ENCODE measurements around the gene ATP13A1.
"Not testable (repeated sequence)": the region's sequence is repeated elsewhere in the genome, so short reads cannot be mapped to it uniquely, and the experiment has no call there.

The ATP13A1 gene

DNA sequence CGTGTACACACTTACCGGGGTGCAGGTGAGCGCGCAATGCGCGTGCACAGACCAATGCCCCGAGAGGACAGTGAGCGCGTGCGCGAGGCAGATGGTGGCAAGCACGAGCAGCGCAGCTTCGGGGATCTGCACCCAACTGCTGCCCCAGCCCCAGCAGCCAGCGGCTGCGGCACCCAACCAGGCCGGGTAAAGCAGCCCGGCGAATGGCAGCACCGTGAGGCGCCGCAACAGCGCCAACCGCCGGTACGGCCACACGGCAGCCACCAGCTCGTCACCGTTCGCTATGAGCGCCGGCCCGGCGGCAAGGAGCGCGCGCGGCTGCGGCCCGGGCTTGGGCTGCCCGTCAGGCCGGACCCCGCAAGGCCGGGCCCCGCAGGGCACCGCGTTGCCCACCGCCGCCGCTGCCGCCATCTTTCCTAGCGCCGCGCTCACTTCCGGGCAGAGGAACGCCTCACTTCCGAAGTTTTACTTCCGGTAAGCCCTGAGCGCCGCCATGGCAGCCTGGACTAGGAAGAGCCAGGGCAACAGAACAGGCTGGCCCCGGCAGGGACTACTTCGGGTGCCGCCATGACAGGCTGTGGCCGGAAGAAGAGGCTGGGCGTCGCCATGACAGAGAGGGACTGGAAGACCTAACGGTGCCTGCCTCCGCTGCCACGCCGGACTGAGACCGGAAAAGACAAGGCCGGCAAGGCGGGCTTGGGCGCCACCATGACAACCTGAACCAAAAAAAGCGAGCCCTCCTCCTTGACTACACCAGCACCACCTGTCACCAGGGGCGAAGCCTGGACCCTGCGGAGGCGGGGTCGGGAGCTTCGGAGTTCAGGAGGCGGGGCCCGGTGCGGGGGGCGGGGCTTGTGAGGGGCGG lies at the start of gene ATP13A1:
Gene ATP13A1 (minus strand): TSS at position 421 of the 865 bp plus-strand sequence. CDS start 10 bp downstream, at position 411.
- DNase-seq: peak; percentile 98

DNA sequence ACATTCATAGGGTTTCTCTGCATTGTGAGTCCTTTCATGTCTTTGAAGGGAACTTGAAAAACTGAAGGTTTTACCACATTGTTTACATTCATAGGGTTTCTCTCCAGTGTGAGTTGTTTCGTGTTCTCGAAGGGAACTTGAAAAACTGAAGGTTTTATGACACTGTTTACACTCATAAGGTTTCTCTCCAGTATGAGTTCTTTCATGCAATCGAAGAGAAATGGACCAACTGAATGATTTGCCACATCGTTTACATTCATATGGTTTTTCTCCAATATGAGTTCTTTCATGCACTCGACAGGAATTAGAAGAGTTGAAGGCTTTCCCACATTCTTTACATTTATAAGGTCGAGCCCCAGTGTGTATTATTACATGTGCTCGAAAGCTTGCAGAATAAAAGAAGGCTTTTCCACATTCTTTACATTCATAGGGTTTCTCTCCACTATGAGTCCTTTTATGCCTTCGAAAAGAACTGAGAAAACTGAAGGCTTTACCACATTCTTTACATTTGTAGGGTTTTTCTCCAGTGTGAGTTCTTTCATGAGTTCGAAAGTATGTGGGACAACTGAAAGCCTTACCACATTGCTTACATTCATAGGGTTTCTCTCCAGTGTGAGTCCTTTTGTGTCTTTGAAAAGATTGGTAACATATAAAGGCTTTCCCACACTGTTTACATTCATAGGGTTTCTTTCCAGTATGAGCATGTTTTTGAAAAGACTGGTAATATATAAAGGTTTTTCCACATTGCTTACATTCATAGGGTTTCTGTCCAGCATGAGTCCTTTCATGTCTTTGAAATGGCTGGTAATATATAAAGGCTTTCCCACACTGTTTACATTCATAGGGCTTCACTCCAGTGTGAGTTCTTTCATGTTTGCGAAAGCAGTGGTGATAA lies 48.7 kb upstream of the ATP13A1 start:
- DNase-seq: no peak

DNA sequence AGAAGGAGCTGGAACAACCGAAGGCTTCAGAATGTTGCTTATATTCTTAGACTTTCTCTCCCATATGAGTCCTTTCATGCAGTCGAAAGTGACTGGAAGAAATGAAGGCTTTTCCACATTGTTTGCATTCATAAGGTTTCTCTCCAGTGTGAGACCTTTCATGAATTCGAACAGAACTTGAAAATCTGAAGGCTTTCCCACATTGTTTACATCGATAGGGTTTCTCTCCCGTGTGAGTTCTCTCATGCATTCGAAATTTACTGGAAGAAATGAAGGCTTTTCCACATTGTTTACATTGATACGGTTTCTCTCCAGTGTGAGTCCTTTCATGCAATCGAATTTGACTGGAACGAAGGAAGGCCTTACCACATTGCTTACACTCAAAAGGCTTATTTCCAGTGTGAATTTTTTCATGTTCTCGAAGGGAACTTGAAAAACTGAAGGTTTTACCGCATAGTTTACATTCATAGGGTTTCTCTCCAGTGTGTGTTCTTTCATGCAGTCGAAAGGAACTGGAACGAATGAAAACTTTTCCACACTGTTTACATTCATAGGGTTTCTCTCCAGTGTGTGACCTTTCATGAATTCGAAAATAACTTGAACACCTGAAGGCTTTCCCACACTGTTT lies 47.9 kb upstream of the ATP13A1 start:
- no peak for DNase-seq

DNA sequence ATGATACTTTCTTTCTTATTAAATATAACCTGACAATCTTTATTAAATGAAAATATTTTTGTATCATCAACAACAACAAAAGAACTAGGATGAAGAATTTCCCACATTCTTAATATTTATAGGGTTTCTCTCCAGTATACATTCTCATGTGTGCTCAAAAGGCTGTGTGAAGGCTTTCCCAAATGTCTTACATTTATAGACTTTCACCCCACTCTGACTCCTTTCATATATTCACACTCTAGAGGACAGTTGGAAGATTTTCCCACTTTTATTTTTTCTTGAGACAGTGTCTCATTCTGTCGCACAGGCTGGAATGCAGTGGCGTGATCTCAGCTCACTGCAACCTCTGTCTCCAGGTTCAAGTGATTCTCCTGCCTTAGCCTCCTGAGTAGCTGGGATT lies 47.0 kb upstream of the ATP13A1 start:
- DNase-seq: no peak

DNA sequence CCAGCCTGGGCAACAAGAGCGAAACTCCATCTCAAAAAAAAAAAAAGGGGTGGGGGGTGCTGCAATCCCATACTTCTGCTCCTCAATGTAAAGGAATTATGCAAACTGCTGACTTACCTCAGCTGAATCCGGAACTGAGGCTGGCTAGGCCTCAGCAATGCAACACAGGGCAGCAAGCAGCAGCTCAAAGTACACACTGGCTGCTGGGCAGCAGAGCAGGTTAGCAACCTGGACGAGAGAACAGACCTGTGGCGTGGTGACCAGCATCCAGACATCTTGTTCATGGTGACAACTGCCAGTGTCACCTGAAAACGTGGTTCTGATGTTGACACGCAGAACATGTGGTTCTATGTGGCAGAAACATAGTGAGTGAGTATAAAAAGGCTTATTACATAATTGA lies 41.4 kb upstream of the ATP13A1 start:
- DNase-seq: no peak

DNA sequence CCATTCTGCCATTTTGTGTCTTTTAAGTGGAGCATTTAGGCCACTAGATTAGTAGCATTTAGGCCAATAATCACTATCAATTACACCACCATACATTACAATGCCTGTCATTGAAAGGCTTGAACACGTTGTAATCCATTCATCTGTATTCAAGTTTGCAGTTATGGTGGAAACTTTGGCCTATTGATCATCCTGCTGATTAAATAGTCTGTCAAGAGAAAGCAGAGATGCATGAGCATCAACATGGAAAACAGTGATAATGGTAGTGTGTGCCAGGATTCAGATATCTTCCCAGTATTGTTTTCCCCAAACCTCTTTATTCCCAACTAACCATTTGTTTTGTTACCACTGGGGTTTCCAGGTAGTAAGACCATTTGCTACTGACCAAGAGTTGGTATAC lies 37.0 kb upstream of the ATP13A1 start:
- not testable (repeated sequence) for DNase-seq

DNA sequence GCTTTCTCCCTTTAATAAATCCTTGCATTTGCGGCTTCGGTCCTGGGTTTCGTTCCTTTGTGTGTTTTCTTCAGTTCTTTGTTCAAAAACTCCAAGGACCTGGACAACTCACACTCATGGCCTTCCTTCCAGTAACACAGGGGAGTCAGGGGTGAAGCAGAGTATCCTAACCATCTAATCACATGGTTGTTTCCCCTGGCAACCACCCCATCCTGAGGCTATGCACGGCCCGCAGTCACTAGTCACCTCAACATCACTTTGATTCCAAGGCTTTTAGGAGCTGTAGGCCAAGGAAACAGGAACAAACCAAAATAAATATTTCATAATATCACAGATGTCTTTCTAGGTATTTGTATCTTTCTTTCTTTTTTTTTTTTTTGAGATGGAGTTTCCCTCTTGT lies 34.1 kb upstream of the ATP13A1 start:
- no peak for DNase-seq

DNA sequence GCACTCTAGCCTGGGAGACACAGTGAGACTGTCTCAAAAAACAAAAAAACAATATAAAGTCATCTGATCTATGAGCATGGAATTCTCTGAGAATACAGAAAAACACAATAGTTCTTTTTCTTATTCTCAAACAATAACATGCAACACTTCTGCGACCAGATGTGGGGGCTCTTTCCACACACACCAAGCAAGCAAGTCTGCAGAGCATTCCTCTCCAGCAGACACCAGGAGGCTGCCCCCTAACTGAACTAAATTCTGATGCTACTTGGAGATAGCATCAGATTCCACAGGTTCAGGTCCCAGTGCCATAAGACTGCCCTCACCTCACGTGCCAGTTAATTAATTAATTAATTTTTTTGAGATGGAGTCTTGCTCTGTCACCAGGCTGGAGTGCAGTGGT lies 32.9 kb upstream of the ATP13A1 start:
- no peak for DNase-seq

DNA sequence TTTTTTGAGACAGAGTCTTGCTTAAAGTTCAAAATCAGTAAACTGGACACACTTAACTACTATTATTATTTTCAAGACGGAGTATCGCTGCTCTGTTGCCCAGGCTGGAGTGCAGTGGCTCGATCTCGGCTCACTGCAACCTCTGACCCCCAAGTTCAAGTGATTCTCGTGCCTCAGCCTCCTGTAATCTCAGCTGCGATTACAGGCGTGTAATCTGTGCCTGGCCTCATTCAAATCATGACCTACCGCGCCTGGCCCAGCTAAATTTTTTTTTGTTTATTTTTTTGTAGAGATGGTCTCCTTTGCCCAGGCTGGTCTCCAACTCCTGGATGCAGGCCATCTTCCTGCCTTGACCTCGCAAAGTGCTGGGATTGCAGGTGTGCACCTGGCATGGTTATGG lies 28.2 kb upstream of the ATP13A1 start:
- peak; percentile 11 for DNase-seq

DNA sequence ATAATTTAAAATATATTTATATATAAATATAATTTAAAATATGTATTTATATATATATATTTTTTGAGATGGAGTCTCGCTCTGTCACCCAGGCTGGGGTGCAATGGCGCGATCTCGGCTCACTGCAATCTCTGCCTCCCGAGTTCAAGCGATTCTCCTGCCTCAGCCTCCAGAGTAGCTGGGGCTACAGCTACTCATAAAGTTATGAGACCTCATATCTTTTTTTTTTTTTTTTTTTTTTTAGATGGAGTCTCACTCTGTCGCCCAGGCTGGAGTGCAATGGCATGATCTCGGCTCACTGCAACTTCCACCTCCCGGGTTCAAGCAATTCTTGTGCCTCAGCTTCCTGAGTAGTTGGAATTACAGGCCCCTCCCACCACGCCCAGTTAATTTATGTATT lies 25.5 kb upstream of the ATP13A1 start:
- not testable (repeated sequence) for DNase-seq

DNA sequence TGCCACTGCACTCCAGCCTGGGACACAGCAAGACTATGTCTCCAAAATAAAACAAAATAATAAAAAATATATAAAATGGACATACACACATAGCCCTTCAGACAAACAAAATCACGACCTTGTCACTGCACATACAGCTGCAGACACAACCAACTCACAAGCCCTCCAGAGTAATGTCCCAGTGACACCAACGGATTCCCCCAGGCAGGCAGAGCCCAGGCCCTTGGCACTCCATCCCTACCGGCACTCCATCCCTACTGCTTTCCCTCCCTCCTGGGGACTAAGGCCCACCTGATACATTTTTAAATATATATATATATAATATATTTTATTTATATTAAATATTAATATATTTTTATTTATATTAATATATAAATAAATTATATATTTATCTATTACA lies 23.6 kb upstream of the ATP13A1 start:
- no peak for DNase-seq

DNA sequence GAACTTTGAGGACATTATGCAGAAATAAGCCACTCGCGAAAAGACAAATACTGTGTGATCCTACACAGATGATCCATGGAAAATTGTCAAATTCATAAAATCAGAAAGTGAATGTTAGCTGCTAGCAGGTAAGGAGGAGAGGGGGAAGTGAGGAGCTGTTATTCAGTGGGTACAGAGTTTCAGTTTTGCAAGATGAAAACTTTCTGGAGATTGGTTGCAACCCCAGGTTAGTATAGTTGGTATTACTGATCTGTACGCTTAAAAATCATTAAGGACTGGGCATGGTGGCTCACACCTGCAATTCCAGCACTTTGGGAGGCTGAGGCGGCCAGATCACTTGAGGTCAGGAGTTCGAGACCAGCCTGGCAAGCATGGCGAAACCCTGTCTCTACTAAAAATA lies 23.1 kb upstream of the ATP13A1 start:
- no peak for DNase-seq

DNA sequence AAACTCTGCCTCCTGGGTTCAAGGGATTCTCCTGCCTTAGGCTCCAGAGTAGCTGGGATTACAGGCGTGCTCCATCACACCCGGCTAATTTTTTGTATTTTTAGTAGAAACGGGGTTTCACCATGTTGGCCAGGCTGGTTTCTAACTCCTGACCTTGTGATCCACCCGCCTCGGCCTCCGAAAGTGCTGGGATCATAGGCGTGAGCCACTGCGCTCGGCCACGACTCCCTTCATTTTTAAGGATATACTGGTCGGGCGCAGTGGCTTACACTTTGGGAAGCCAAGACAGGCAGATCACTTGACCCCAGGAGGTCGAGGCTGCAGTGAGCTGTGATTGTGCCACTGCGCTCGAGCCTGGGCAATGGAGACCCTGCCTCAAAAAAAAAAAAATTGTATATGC lies 22.6 kb upstream of the ATP13A1 start:
- DNase-seq: not testable (repeated sequence)

DNA sequence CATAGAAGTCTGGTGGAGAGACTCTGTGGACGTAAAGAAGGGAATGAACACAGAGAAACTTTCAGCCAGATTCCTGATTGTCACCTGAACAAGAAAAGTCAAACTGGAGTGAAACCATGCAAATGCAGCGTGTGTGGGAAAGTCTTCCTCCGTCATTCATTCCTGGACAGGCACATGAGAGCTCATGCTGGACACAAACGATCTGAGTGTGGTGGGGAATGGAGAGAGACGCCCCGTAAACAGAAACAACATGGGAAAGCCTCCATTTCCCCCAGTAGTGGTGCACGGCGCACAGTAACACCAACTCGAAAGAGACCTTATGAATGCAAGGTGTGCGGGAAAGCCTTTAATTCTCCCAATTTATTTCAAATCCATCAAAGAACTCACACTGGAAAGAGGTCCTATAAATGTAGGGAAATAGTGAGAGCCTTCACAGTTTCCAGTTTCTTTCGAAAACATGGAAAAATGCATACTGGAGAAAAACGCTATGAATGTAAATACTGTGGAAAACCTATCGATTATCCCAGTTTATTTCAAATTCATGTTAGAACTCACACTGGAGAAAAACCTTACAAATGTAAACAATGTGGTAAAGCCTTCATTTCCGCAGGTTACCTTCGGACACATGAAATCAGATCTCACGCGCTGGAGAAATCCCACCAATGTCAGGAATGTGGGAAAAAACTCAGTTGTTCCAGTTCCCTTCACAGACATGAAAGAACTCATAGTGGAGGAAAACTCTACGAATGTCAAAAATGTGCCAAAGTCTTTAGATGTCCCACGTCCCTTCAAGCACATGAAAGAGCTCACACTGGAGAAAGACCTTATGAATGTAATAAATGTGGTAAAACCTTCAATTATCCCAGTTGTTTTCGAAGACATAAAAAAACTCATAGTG lies 15.9 kb upstream of the ATP13A1 start:
- DNase-seq: no peak

DNA sequence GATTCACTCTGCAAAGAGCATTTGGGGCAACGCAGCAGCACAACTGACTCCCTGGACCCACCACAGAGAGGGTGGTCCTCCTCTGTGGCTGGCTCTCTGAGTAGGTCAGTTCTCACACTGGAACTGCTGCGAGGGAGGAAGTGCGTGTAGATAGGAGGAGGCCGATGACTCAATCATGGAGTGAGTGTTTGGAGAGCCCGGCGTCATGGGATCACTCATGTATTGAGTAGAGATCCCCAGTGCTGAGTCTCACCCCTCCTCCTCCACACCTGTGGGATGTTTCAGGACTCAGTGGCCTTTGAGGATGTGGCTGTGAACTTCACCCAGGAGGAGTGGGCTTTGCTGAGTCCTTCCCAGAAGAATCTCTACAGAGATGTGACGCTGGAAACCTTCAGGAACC lies 14.1 kb upstream of the ATP13A1 start:
- DNase-seq: no peak

DNA sequence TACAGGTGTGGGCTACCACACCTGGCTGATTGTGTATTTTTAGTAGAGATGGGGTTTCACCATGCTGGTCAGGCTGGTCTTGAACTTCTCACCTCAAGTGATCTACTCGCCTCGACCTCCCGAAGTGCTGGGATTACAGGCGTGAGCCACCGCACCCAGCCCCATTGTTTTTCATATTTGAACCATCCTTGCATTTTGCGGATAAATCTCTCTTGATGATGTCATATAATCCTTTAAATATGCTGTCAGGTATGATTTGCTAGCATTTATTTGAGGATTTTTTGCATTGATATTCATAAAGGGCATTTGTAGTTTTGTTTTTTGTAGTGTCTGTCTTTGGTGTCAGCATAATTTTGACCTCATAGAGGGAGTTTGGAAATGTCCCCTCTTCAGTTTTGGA lies 10.8 kb upstream of the ATP13A1 start:
- DNase-seq: no peak

DNA sequence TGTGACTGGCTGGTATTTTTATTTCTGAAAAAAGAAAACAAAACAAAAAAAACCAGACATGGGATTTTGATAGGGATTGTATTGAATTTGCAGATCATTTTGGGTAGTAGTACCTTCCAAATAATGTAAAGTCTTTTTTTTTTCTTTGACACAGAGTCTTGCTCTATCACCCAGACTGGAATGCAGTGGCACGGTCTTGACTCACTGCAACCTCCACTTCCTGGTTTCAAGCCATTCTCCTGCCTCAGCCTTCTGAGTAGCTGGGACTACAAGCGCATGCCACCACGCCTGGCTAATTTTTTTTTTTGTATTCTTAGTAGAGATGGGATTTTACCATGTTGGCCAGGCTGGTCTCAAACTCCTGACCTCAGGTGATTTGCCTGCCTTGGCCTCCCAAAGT lies 9.3 kb upstream of the ATP13A1 start:
- DNase-seq: no peak

DNA sequence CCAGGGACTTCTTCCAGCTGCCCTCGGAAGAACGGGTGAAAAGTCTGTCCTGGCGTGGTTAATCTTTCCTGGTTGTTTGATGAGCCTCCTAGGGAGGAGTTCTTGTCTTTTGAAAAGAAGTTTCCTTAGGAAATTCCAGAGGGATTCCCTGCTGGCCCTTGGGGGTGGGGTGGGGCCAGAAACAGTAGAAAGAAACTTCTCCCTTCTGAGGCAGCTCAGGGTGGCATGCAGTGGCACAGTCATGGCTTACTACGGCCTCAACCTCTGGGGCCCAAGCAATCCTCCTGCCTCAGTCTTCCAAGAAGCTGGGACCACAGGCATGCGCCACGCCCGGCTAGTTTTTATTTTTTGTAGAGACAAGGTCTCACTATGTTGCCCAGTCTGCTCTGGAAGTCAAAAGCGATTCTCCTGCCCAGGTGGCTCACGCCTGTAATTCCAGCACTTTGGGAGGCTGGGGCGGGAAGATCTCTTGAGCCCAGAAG lies 6.6 kb upstream of the ATP13A1 start:
- DNase-seq: no peak

DNA sequence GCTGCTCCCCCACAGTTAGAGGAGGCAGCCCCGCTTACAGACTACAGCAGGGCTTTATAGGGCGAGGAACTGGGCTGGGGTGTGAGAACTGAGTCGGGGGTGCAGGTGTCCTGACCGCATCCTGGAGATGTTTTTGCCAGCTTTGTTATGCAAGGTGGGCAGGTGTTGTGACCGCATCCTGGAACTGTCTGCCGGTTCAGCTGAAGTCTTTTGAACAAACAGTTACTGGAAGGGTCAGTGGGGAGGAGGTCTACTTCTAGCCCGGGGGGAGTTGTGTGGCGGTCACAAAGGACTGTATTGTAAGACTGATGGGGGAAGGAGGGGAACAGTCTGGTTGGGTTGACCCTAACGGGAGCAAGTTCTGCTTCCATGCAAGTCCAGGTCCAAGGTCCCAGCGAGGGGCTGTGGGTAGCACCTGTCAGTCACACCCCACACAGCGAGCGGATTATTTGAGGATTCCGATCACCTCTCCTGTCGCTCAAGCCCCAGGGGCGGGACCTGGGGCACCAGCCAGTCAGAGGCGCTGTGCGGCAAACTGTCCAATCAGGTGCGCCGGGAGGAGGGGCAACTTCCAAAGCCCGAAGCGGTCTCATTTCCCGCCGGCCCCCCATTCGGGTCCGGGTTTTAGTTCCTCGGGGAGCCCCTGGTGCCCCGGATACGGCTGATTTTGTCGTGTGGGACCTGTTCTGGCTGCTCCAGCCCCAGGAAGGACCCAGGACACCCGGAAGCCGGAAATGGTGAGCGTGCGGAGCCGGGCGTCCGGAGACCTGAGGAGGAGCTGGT lies 4.9 kb upstream of the ATP13A1 start, which contains the start of gene ZNF101:
Gene ZNF101 (plus strand): TSS at position 610 of the 783 bp plus-strand sequence. CDS start 125 bp downstream, at position 735.
- DNase-seq: peak; percentile 97

DNA sequence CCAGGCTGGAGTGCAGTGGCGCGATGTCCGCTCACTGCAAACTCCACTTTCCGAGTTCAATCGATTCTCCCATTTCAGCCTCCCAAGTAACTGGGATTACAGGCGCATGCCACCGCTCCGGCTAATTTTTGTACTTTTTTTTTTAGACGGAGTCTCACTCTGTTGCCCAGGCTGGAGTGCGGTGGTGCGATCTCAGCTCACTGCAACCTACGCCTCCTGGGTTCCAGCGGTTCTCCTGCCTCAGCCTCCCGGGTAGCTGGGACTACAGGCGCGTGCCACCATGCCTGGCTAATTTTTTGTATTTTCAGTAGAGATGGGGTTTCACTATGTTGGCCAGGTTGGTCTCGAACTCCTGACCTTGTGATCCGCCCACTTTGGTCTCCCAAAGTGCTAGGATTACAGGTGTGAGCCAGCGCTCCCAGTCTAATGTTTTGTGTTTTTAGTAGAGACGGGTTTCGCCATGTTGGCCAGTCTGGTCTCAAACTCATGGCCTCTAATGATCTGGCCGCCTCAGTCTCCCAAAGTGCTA lies 2.0 kb upstream of the ATP13A1 start:
- DNase-seq: not testable (repeated sequence)

DNA sequence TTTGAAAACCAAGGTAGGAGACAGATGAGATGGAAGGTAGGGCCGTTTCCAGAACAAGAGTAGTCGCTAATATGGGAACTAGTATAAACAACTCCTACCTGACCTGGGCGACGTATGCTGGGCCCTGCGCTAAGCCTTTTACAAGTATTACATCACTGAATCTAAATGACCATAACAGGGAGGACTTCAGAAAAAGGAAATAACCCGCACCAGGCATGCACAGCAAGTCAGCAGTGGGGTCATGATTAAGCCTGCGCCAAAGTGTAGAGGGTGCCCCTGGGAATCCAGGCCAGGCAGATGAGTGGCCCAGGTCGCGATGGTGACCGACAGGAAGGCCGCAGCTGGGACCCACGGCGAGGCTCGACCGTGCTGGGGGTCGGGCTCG lies 613 bp downstream of the ATP13A1 start:
- no peak for DNase-seq
